HG03378 (cell line): ENCODE data around the gene OR8J3.
"Not testable (repeated sequence)": the region's sequence is repeated elsewhere in the genome, so short reads cannot be mapped to it uniquely, and the experiment has no call there.

ENCODE experiments used
- ATAC-seq: cut with Tn5 transposase; IDR thresholded peaks from one replicate; pipeline ENCODE4 v1.9.1; 2021; ENCODE audit warnings: mild to moderate bottlenecking, moderate library complexity; ENCODE audit not compliant: unreplicated experiment

Gene OR8J3

GRCh38 chr11:56140151-56140661, at the start of gene OR8J3:
Gene OR8J3, minus strand, starts transcription at chr11:56140201. Its CDS starts 2,483 bp downstream, at chr11:56137718.
- ATAC-seq: no peak

DNA sequence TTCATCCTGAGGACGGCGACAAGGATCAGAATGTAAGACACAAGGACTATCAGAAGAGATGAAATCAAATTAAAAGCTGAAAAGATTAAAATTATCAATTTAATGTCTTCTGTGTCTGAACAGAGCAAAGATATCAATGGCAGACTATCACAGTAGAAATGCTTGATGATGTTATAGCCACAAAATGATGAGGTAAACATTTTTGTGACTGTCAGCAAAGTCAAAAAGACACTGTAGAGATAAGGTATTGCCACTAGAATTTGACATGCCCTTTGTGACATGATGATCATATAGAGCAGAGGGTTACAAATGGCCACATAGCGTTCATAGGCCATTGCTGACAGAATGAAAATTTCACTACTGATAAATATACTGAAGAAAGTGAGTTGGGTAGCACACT, 48.6 kb upstream of the OR8J3 start:
- no peak for ATAC-seq

DNA sequence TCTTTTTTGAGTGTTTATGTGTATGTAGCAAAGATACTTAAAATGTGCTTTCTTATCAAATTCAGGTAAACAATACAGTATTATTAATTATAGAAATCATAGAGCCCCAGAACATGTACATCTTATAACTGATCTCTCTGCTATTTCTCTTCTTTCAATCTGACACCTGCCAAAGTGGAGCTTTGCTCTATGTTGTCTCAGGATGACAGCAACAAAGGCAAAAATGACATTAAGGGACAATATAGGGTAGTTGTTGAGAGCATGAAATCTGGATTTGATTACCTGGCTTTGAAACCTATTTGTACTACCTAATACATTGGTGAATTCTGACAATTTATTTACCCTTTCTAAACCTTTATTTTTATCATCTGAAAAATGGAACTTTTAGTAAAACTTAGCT, 43.5 kb upstream of the OR8J3 start:
- no peak for ATAC-seq

GRCh38 chr11:56176318-56176717, 36.3 kb upstream of the OR8J3 start, which contains the start of gene OR5J2:
Gene OR5J2, plus strand, starts transcription at chr11:56176618. Its CDS starts 0 bp downstream, at chr11:56176618.
- ATAC-seq: no peak

DNA sequence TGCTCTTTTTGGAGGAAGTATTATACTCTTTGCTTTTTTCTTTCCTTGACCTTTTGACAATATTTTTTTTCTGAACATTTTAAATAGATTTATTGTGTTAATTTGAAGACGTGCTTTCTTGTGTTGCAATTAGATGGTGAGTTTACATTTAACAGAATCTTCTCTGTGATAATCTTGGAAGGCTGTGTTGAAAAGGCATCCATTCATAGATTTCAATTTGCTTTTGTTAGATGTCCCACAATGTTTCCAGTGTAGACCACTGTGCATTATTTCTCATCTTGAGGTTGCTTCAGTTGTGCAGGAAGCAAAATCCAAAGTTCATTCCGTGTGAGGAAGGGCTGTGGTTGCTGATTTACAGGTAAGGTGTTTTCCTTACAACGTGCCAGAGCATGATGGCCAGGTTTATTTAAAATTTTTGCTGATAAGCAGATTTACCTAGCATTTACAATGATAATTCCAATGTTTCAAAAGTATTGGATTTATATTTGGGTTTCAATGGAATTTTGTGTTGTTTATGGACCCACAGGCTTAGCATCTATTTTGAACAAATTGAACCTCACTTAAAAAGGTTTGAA, 32.3 kb upstream of the OR8J3 start:
- no peak for ATAC-seq

DNA sequence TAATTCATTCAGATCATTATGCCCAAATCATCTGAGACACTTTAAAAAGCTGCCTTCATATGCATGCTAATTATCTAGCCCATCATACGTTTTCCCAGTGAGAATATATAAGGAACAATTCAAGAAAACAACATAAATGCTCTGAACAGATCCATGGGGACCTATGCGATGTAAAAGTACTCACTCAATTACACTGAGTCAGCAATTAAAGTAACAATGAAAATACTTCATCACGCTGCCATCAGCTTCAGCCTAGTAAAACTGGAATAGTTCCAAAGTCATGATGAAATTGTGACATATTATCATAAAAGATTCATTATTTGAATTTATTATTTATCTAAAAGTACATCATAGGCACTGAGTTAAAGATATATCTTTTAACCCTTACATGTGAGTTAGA, 23.8 kb upstream of the OR8J3 start:
- ATAC-seq: no peak

GRCh38 chr11:56160217-56160616, 20.2 kb upstream of the OR8J3 start, which contains the start of gene OR8K5:
Gene OR8K5, minus strand, starts transcription at chr11:56160317. Its CDS starts 0 bp downstream, at chr11:56160317.
- ATAC-seq: no peak

GRCh38 chr11:56152333-56152732, 12.3 kb upstream of the OR8J3 start:
- ATAC-seq: no peak

DNA sequence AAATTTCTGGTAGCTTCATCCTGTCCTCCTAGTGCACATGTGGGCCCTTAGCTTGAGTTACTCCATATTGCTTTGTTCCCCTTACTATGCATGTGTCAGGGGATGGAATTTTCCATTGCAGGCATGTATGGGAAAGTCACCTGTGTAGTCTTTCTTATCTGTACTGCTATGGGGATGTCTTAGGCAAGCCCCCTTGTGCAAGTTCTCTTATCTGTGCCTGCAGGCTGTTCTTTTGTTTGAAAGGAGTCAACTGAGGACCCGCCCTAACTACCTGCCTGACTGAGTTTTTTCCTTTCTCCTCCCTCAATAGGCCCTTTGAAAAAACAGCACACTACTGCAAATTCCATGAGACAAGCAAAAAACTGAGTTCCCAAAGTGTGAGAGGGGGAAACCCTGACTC, 11.4 kb upstream of the OR8J3 start:
- ATAC-seq: no peak

DNA sequence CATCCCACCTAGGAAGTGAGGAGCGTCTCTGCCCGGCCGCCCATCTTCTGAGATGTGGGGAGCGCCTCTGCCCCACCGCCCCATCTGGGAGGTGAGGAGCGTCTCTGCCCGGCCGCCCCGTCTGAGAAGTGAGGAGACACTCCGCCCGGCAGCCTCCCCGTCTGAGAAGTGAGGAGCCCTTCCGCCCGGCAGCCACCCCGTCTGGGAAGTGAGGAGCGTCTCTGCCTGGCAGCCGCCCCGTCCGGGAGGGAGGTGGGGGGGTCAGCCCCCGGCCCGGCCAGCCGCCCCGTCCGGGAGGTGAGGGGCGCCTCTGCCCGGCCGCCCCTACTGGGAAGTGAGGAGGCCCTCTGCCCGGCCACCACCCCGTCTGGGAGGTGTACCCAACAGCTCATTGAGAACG, 3.7 kb upstream of the OR8J3 start:
- ATAC-seq: not testable (repeated sequence)

DNA sequence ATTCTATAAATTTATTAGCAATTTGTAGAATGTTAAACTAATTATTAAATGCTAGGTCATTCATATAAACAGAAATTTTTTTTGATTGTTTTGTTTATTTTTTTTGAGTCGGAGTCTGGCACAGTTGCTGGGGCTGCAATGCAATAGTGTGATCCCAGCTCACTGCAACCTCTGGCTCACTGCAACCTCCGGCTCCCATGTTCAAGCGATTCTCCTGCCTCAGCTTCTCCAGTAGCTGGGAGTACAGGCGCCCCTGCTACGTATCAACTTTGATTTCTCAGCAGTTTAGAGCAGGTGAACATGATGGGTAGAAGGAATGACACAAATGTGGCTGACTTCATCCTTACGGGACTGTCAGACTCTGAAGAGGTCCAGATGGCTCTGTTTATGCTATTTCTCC, 17.9 kb downstream of the OR8J3 start, which contains the start of gene OR8H3:
TSS of gene OR8H3 (plus strand) at position 301 of the 400 bp plus-strand sequence. CDS start at position 301, 0 bp downstream.
- no peak for ATAC-seq

DNA sequence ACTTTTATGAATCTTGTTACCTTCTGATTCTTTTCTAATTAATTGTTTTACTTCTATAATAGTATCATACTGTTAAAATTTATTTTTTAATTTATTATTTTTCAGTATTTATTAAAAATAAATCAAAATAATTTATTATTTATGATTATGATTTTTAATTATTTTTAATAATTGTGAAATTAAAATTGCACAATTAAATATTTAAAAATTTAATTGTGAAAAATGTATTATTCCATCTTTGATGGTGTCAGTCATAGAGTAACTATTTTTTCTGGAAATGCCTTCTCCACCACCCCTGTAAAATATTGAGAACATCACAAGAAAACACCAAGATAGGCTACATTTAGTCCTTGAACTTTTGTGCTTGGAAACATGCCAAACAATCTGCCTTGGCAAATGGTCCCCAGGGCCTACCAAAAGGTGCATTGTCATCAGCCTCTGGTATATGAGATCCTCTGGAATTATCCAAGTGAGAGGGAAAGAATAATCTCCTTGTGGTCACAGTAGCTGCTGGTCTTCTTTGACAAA, 36.7 kb downstream of the OR8J3 start, which contains the start of gene OR8H2:
TSS of gene OR8H2 (plus strand) at position 478 of the 528 bp plus-strand sequence. CDS start 1,356 bp downstream, outside the sequence.
- ATAC-seq: no peak

DNA sequence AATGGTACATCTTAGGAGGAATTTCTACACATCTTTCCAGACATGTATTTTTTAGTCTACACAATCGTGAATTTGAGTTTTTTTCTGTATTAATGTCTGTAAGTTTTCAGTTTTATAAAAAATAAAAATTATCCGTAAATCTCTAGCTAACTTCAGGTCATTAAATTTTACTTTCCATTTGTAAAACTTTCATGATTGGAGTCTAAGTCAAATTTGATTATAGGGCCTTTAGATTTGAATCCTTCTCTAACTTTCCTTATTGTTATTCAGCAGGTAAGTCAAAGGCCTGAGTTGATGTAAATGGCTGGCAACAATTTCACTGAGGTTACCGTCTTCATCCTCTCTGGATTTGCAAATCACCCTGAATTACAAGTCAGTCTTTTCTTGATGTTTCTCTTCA, 47.0 kb downstream of the OR8J3 start, which contains the start of gene OR8I2:
TSS of gene OR8I2 (plus strand) at position 301 of the 400 bp plus-strand sequence. CDS start at position 301, 0 bp downstream.
- ATAC-seq: no peak

DNA sequence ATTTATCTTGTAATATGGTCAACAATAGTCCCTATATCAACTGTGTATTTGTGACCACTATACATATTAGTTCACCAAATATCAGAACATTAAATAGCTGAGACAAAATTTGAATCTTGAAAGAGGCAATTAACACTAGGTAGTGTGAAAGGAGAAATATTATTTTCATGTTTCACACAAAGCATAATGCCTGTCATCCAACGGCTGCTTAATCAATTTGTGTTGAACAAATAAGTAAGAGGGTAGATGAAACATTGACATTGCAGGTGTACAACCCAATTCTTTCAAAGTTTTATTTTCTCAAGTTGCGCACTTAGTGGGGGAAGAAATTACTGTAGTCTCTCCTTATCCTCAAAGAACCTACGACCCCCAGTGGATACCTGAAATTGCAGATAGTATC, 50.3 kb downstream of the OR8J3 start:
- no peak for ATAC-seq
